ENCODE measurements around the gene MRPL19.

Gene MRPL19

GRCh38 chr2:75646583-75647425 lies at the start of gene MRPL19:
TSS of gene MRPL19 (plus strand) at chr2:75646783. CDS start at chr2:75646808, 25 bp downstream.
- in situ Hi-C loops (cut with MboI; ENCODE audit: low sequenced_read_pairs), result no loop called here

DNA sequence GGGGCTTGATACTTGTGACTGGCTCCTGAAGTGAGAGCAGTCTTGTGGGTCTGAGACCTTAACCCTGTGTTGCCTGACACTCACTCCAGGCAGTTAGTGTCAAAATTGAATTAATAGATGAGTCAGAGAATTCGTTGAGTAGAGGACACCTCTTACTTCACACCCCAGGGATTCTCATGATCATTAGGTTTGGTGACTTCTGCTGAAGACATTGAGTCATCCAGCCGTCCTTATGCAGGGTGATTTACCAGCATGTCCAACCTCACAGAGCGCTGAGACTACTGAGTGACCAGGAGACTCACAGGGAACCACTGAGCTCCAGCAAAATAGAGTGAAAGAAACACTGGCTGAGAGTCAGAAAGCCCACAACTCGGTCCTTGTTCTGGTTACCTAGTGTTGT lies 49.8 kb upstream of the MRPL19 start:
- in situ Hi-C loops (cut with MboI; ENCODE audit: low sequenced_read_pairs), result no loop called here

GRCh38 chr2:75597949-75598348 lies 48.6 kb upstream of the MRPL19 start:
- in situ Hi-C loops (cut with MboI; ENCODE audit: low sequenced_read_pairs), result no loop called here

GRCh38 chr2:75598589-75599155 lies 47.9 kb upstream of the MRPL19 start:
- in situ Hi-C loops (cut with MboI; ENCODE audit: low sequenced_read_pairs), result no loop called here

DNA sequence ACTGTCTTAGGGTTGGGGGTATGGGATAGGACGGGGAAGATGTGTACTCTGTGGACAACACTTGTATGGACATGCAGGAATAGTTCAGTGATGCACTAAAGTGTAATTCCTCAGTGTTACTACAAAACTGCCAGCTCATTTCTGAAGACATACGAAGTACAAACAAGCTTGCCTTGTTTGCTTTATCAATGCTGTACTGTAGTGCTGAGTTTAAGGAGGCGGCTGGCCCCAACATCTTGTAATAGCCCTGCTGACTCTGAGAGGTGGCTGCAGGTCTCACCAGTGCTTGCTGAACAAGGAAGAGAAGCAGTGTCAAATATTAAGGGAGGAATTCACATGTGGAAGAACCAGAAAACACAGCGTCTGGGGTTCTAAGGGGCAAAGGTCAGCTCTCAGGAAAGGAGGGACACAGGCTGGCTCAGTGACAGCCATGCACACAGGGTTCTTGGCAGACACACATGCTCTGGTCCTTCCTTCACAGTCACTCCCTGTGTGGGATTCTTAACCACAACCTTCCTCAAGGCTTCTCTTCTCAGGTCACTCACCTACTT lies 46.0 kb upstream of the MRPL19 start:
- in situ Hi-C loops (cut with MboI; ENCODE audit: low sequenced_read_pairs), result loop anchor here (25.0 kb wide), 1 partner anchor 138 kb away; no protein-coding TSS in a partner anchor

DNA sequence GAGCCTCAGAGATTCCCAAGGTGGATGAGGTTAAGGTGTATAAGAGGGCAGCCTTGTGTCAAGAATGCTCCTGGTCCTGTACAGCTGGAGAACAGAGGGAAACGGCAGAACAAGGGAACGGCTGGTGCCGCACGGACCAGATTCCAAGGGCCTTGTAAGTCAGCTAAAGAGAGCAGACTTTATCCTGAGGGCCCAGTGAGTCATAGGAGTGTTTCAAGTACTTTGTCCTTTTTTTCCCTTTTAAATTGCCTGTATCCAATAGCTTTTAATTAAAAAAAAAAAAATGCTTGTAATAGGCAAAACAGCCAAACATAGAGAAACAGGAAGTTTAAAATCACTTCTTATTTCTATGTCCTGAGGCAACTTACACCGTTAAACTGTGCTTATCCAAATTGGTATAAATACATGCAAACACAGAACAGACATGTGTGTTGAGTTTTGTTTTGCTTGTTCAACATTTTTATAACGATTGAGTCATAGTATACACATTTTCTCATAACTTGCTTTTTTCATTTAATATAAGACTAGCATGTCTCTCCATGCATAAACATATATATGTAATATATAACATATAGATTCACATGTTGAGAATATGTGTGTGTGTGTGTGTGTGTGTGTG lies 43.8 kb upstream of the MRPL19 start:
- in situ Hi-C loops (cut with MboI; ENCODE audit: low sequenced_read_pairs), result loop anchor here (25.0 kb wide), 1 partner anchor 141 kb away; no protein-coding TSS in a partner anchor

DNA sequence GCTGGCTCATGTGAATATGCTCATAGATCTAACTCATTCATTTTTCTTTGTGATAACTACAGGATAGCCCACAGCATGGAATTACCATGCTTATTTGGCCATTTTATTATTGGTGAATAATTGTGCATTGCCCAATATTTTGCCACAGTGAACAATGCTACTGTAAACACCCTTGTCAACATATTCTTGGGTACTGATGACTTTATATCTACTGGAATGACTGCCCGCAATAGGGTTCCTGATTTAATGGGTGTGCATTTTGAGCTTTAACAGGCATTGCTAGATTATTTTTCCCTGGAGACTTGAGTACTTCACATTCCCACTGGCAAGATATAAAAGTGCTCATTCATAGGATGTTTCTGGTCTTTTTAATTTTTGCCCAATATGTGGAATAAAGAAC lies 43.1 kb upstream of the MRPL19 start:
- in situ Hi-C loops (cut with MboI; ENCODE audit: low sequenced_read_pairs), result loop anchor here (25.0 kb wide), 1 partner anchor 141 kb away; no protein-coding TSS in a partner anchor

- in situ Hi-C loops (cut with MboI; ENCODE audit: low sequenced_read_pairs), result loop anchor here (25.0 kb wide), 1 partner anchor 142 kb away; no protein-coding TSS in a partner anchor
Measured at GRCh38 chr2:75604484-75604883, 42.1 kb upstream of the MRPL19 start.

DNA sequence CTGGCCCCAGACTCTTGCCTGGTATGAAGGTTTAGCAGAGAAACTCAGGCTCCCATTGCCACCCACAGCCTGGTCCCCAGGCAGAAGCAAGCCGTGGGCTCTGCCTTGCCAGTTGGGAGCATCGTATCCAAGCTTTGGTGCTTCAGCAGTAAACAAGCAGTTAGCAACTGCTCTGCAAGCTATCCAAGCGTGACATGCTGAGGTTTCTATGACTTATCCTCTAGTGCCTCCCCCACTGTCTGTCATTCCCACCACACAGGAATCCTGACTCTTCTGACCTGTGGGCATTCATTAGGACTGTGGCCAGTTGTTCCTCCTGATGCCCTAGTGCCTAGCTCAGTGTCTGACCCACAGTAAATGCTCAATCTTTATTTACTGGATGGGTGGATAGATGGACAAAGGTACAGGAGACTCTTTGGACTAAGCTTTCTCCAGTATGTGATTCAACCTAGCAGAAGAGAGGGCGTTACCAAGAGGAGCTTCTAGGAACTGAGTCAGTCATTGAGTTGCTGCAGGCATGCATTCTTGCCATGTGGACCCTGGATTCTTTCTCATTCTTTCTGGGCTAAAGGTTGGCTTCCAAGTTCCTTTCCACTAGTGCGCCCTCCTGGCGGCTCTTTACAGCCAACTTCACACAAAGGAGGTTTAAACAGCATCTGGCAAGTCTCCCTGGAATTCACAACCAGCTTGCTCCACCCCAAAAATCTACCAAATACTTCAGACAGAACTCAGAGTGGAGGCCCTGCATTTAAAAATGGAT lies 40.6 kb upstream of the MRPL19 start:
- in situ Hi-C loops (cut with MboI; ENCODE audit: low sequenced_read_pairs), result loop anchor here (25.0 kb wide), 1 partner anchor 144 kb away; no protein-coding TSS in a partner anchor

DNA sequence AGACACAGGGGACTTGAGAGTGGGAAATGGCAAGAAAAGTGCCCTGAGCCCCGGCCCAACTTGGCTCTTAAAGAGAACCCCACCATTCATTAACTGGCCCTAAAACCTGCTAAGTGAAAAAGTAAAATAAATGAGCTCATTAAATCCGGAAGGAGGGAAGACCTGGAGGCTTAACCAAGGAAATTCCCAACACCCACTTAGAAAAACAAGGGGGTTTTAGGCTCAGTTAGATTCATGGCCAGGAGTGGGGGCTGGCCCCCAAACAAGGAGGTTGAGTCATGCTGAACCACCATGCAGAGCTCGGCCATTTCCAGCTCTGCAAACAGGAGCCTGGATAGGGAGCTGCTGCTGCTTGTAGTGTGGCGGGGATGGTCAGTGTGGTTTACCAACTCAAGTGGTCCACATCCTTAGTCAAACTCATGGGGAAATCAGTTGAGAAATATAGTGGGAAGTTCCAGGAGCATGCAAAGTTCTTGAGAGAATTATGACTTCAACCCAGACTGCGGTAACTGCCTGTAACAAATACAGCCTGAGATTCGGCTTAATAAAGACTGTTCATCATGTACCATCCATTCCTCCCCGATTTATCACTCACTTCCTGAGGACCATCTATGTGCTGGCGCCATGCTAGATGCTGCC lies 39.7 kb upstream of the MRPL19 start:
- in situ Hi-C loops (cut with MboI; ENCODE audit: low sequenced_read_pairs), result loop anchor here (25.0 kb wide), 1 partner anchor 145 kb away; no protein-coding TSS in a partner anchor

GRCh38 chr2:75607400-75607798 lies 39.2 kb upstream of the MRPL19 start:
- in situ Hi-C loops (cut with MboI; ENCODE audit: low sequenced_read_pairs), result loop anchor here (25.0 kb wide), 1 partner anchor 145 kb away; no protein-coding TSS in a partner anchor

DNA sequence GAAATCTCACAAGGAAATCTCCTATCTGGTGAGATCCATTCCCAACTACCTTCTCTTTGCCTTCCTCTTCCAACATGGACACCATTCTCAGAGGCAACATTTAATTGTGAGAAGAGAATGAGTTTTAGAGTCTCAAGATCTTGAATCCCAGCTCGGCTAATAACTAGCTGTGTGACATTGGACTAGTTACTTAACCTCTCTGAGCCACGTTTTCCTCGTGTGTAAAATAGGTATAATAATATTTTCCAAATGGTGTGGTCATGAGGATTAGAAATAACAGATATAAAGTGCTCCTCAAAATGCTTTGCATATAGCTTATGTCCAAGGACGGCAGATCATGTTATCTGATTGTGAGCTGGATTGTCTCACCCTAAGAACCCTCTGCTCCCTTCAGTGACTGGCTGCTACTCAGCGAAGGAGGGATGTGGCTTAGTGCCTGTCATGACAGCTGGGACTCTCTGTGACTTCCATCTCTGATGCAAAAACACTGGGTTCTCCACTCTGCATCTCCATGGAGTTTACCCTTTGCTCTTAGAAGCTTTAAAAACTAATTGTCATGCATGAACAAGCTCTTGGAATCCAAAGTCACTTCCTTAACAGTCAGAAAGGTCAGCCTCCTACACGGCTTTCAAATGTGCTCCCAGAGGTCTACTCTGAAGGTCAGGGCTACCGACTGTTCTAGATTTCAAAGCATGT lies 38.4 kb upstream of the MRPL19 start:
- in situ Hi-C loops (cut with MboI; ENCODE audit: low sequenced_read_pairs), result loop anchor here (25.0 kb wide), 1 partner anchor 146 kb away; no protein-coding TSS in a partner anchor

- in situ Hi-C loops (cut with MboI; ENCODE audit: low sequenced_read_pairs), result loop anchor here (25.0 kb wide), 1 partner anchor 147 kb away; no protein-coding TSS in a partner anchor
Measured at GRCh38 chr2:75608684-75609333, 37.8 kb upstream of the MRPL19 start.

- in situ Hi-C loops (cut with MboI; ENCODE audit: low sequenced_read_pairs), result loop anchor here (25.0 kb wide), 1 partner anchor 147 kb away; no protein-coding TSS in a partner anchor
Measured at GRCh38 chr2:75609334-75609689, 37.3 kb upstream of the MRPL19 start.

DNA sequence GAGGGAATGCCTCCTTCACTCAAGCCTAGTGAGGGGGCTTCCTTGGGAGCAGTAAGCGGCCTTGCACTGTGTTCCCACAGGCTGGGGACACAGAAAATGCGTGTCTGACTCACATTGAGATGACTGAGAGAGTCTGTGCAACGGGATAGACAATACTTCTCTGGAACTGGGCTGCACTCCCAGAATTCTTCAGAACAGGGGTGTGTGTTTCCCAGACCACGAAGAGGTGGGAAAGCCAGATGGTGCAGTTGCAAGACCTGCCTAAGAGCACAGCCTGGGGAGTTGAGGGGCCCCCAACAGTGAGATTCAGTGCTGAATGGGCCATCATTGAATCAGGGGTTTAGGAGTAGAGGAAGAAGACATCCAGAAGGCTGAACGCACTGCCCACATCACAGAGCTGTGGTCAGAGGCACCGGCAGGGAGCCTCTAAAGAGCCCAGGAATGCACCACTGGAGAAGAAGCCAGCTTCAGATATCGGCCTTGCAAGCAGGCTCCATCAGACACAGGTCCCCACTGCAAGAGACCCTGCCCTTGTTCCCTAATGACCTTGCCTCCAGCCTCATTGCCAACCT lies 36.6 kb upstream of the MRPL19 start:
- in situ Hi-C loops (cut with MboI; ENCODE audit: low sequenced_read_pairs), result loop anchor here (25.0 kb wide), 1 partner anchor 148 kb away; no protein-coding TSS in a partner anchor

DNA sequence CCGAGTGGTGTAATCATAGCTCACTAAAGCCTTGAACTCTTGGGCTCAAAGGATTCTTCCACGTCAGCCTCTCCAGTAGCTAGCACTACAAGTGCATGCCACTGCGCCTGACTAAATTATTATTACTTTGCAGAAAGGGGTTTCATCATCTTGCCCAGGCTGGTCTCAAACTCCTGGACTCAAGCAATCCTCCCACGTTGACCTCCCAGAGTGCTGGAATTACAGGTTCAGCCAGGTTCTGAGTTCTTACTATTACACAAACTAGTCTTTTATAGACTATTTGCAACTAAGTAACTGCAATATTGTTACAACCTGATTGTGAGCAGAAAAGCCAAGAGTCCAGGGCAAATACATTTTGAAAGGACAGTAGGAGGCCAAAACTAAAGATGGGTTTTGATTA lies 35.9 kb upstream of the MRPL19 start:
- in situ Hi-C loops (cut with MboI; ENCODE audit: low sequenced_read_pairs), result loop anchor here (25.0 kb wide), 1 partner anchor 148 kb away; no protein-coding TSS in a partner anchor

- in situ Hi-C loops (cut with MboI; ENCODE audit: low sequenced_read_pairs), result loop anchor here (25.0 kb wide), 1 partner anchor 150 kb away; no protein-coding TSS in a partner anchor
Measured at GRCh38 chr2:75612108-75612861, 34.3 kb upstream of the MRPL19 start.

Data from hTERT RPE-1 (cell line).